Measurements from ENCODE around the gene MSANTD3. TPM values are rescaled to one million over a fixed set of nuclear protein-coding genes. Genes with fewer than 3 reads are reported as not detected.

The MSANTD3 gene
- total and polyA plus RNA-seq, 2 of the 13 experiments (the other 11 are each of a cell fraction or from before 2014, with no cell fraction given) = 10.1 to 19.2 TPM

DNA sequence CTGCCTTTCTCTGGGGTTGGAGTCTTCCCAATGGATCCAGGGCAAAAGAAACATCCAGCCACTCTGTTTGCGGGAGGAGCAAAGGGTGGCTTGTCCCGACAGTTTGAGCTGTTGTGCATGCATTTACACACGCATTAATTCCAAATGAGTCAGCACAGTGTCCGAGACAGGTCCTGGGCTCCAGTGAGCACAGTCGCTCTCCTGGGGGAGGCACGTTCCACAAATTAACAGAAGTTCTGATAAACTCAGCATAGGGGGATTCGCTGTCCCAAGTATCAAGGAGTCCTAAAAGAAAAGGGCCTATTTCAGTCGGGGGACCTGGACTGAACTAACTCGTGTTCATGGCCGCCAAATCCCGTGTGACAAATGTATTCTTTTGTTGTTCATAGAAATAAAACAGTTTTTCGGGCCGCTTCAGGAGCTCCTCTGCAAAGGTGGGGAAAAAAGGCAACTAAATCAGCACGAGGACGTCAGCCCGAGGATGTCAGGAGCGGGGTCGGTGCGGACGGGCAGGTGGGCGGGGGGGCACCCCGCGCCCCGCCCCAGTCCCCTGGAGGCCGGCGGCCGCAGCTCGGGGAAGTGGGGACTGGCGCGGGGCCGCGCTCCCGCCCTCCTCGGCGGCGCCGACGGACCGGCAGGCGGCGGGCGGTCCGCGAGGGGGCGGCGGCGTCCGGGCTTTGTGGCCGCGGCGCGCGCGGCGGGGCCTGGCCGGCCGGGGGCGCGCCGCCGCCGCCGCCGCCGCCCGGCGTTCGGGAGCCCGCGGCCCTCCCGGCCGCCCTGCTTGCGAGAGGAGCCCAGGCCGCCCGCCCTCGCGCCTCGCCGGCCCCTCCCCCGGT lies at the start of gene MSANTD3 (continued):
- TF ChIP-seq, protein P1, sequence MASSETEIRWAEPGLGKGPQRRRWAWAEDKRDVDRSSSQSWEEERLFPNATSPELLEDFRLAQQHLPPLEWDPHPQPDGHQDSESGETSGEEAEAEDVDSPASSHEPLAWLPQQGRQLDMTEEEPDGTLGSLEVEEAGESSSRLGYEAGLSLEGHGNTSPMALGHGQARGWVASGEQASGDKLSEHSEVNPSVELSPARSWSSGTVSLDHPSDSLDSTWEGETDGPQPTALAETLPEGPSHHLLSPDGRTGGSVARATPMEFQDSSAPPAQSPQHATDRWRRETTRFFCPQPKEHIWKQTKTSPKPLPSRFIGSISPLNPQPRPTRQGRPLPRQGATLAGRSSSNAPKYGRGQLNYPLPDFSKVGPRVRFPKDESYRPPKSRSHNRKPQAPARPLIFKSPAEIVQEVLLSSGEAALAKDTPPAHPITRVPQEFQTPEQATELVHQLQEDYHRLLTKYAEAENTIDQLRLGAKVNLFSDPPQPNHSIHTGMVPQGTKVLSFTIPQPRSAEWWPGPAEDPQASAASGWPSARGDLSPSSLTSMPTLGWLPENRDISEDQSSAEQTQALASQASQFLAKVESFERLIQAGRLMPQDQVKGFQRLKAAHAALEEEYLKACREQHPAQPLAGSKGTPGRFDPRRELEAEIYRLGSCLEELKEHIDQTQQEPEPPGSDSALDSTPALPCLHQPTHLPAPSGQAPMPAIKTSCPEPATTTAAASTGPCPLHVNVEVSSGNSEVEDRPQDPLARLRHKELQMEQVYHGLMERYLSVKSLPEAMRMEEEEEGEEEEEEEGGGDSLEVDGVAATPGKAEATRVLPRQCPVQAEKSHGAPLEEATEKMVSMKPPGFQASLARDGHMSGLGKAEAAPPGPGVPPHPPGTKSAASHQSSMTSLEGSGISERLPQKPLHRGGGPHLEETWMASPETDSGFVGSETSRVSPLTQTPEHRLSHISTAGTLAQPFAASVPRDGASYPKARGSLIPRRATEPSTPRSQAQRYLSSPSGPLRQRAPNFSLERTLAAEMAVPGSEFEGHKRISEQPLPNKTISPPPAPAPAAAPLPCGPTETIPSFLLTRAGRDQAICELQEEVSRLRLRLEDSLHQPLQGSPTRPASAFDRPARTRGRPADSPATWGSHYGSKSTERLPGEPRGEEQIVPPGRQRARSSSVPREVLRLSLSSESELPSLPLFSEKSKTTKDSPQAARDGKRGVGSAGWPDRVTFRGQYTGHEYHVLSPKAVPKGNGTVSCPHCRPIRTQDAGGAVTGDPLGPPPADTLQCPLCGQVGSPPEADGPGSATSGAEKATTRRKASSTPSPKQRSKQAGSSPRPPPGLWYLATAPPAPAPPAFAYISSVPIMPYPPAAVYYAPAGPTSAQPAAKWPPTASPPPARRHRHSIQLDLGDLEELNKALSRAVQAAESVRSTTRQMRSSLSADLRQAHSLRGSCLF (CRISPR knock-in tag; IDR thresholded peaks at IDR 0.05; ENCODE audit: borderline replicate concordance) = no peak
- no peak for TF ChIP-seq ARHGAP35 (CRISPR knock-in tag; IDR thresholded peaks at IDR 0.05; ENCODE audit: borderline replicate concordance)
- no peak; the same call in 1 of the 2 replicates for TF ChIP-seq CREM (IDR thresholded peaks at IDR 0.05)
- TF ChIP-seq CREM (CRISPR knock-in tag; IDR thresholded peaks at IDR 0.05) = no peak
- no peak for TF ChIP-seq ZNF616 (CRISPR knock-in tag; IDR thresholded peaks at IDR 0.05; ENCODE audit: low read depth)
- TF ChIP-seq SMAD9 (CRISPR knock-in tag; IDR thresholded peaks at IDR 0.05) = no peak
- no peak for TF ChIP-seq HES4 (CRISPR knock-in tag; IDR thresholded peaks at IDR 0.05; ENCODE audit: borderline replicate concordance)
- no peak for TF ChIP-seq TFE3 (CRISPR knock-in tag; IDR thresholded peaks at IDR 0.05)
- no peak for TF ChIP-seq YEATS2 (CRISPR knock-in tag; IDR thresholded peaks at IDR 0.05; ENCODE audit: borderline replicate concordance)
- no peak for TF ChIP-seq MAFG (CRISPR knock-in tag; IDR thresholded peaks at IDR 0.05)
- TF ChIP-seq ZIK1 (CRISPR knock-in tag; IDR thresholded peaks at IDR 0.05; ENCODE audit: borderline replicate concordance, low read depth) = no peak
- TF ChIP-seq, protein P2, sequence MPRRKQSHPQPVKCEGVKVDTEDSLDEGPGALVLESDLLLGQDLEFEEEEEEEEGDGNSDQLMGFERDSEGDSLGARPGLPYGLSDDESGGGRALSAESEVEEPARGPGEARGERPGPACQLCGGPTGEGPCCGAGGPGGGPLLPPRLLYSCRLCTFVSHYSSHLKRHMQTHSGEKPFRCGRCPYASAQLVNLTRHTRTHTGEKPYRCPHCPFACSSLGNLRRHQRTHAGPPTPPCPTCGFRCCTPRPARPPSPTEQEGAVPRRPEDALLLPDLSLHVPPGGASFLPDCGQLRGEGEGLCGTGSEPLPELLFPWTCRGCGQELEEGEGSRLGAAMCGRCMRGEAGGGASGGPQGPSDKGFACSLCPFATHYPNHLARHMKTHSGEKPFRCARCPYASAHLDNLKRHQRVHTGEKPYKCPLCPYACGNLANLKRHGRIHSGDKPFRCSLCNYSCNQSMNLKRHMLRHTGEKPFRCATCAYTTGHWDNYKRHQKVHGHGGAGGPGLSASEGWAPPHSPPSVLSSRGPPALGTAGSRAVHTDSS (CRISPR knock-in tag; conservative IDR thresholded peaks at IDR 0.05) = no peak
- TF ChIP-seq JUND (CRISPR knock-in tag; IDR thresholded peaks at IDR 0.05) = no peak
- TF ChIP-seq NR2F6 (IDR thresholded peaks at IDR 0.05) = no peak
- no peak for TF ChIP-seq NR2F6 (CRISPR knock-in tag; IDR thresholded peaks at IDR 0.05)
- no peak for TF ChIP-seq IKZF4 (CRISPR knock-in tag; IDR thresholded peaks at IDR 0.05; ENCODE audit: borderline replicate concordance, low read depth, not compliant biosample characterization)
- TF ChIP-seq HDAC6 (IDR thresholded peaks at IDR 0.05; ENCODE audit: low read depth, low read length) = no peak
- TF ChIP-seq XBP1 (CRISPR knock-in tag; IDR thresholded peaks at IDR 0.05) = no peak
